H9 (cell line): ENCODE results near the gene SLC6A3. TPM values are rescaled to one million over a fixed set of nuclear protein-coding genes. Genes with fewer than 3 reads are reported as not detected.

ENCODE experiments used
- DNase-seq: peaks from one replicate; pipeline ENCODE4 v3.0.0-alpha.2; 2017
- H2AFZ ChIP-seq: one replicate; pipeline ENCODE4 v1.6.1; 2013; ENCODE audit warnings: mild to moderate bottlenecking, low read length, control low read depth, moderate library complexity
- H2AK5ac ChIP-seq: 2 replicates; pipeline ENCODE4 v1.6.1; 2013; ENCODE audit warnings: low read length, control low read depth, mixed read lengths; ENCODE audit not compliant: insufficient read length
- H2BK120ac ChIP-seq: one replicate; pipeline ENCODE4 v1.6.1; 2013; ENCODE audit warnings: low read depth, mild to moderate bottlenecking, low read length, control low read depth, inconsistent platforms; ENCODE audit not compliant: poor library complexity, severe bottlenecking
- H2BK12ac ChIP-seq: 2 replicates; pipeline ENCODE4 v1.6.1; 2013; ENCODE audit warnings: low read length, control low read depth, mixed read lengths, low read depth; ENCODE audit not compliant: insufficient read length
- H2BK15ac ChIP-seq: 2 replicates; pipeline ENCODE4 v1.6.1; 2013; ENCODE audit warnings: low read depth, low read length, control low read depth
- H2BK20ac ChIP-seq: one replicate; pipeline ENCODE4 v1.6.1; 2013; ENCODE audit warnings: low read depth, mild to moderate bottlenecking, low read length, control low read depth, inconsistent platforms; ENCODE audit not compliant: poor library complexity, severe bottlenecking
- H2BK5ac ChIP-seq: 2 replicates; pipeline ENCODE4 v1.6.1; 2013; ENCODE audit warnings: low read length, control low read depth, mixed read lengths; ENCODE audit not compliant: insufficient read length
- H3K14ac ChIP-seq: 2 replicates; pipeline ENCODE4 v1.6.1; 2013; ENCODE audit warnings: low read length, control low read depth; ENCODE audit not compliant: insufficient read depth
- H3K18ac ChIP-seq: 2 replicates; pipeline ENCODE4 v1.6.1; 2013; ENCODE audit warnings: low read depth, mild to moderate bottlenecking, mixed read lengths, low read length, control low read depth; ENCODE audit not compliant: insufficient read length
- H3K23ac ChIP-seq: 2 replicates; pipeline ENCODE4 v1.6.1; 2013; ENCODE audit warnings: low read length, control low read depth, mixed read lengths, low read depth; ENCODE audit not compliant: insufficient read length
- H3K23me2 ChIP-seq: 2 replicates; pipeline ENCODE4 v1.6.1; 2013; ENCODE audit warnings: low read depth, mild to moderate bottlenecking, mixed read lengths, low read length, control low read depth; ENCODE audit not compliant: insufficient read length, poor library complexity, severe bottlenecking
- H3K27ac ChIP-seq: 2 replicates; pipeline ENCODE4 v1.5.1; 2013; ENCODE audit warnings: low read length, control low read depth, mixed read lengths, low read depth; ENCODE audit not compliant: insufficient read length
- H3K27me3 ChIP-seq: 2 replicates; pipeline ENCODE4 v1.6.1; 2013; ENCODE audit warnings: low read length, control low read depth, inconsistent platforms; ENCODE audit not compliant: insufficient read depth
- H3K4ac ChIP-seq: 2 replicates; pipeline ENCODE4 v1.6.1; 2013; ENCODE audit warnings: low read depth, mild to moderate bottlenecking, control low read depth, inconsistent platforms, low read length, moderate library complexity
- H3K4me1 ChIP-seq: 2 replicates; pipeline ENCODE4 v1.6.1; 2013; ENCODE audit warnings: low read length, control low read depth, inconsistent platforms; ENCODE audit not compliant: insufficient read depth
- H3K4me2 ChIP-seq: 2 replicates; pipeline ENCODE4 v1.6.1; 2013; ENCODE audit warnings: low read length, control low read depth, mixed read lengths; ENCODE audit not compliant: insufficient read length, insufficient read depth
- H3K56ac ChIP-seq: 2 replicates; pipeline ENCODE4 v1.6.1; 2013; ENCODE audit warnings: low read depth, mild to moderate bottlenecking, mixed read lengths, low read length, control low read depth; ENCODE audit not compliant: insufficient read length
- H3K79me1 ChIP-seq: 2 replicates; pipeline ENCODE4 v1.6.1; 2013; ENCODE audit warnings: low read depth, mild to moderate bottlenecking, moderate library complexity, low read length, control low read depth, inconsistent platforms; ENCODE audit not compliant: insufficient read depth, poor library complexity, severe bottlenecking
- H3K79me2 ChIP-seq: 2 replicates; pipeline ENCODE4 v1.6.1; 2013; ENCODE audit warnings: low read length, control low read depth, inconsistent platforms; ENCODE audit not compliant: insufficient read depth
- H3K9ac ChIP-seq: 2 replicates; pipeline ENCODE4 v1.6.1; 2013; ENCODE audit warnings: low read length, control low read depth, mixed read lengths; ENCODE audit not compliant: insufficient read length; ENCODE audit errors: extremely low read depth
- H3K9me3 ChIP-seq: one replicate; pipeline ENCODE4 v1.6.1; 2013; ENCODE audit warnings: low read depth, low read length, inconsistent platforms; ENCODE audit not compliant: control insufficient read depth
- H3T11ph ChIP-seq: one replicate; pipeline ENCODE4 v1.6.1; 2013; ENCODE audit warnings: mild to moderate bottlenecking, low read length, control low read depth, inconsistent platforms
- H4K20me1 ChIP-seq: one replicate; pipeline ENCODE4 v1.6.1; 2013; ENCODE audit not compliant: control insufficient read depth, insufficient read length, insufficient read depth
- H4K5ac ChIP-seq: 2 replicates; pipeline ENCODE4 v1.6.1; 2013; ENCODE audit warnings: low read depth, mild to moderate bottlenecking, mixed read lengths, low read length, control low read depth; ENCODE audit not compliant: insufficient read length
- H4K8ac ChIP-seq: replicated peaks from 2 replicates; pipeline ENCODE4 v1.6.1; 2013; ENCODE audit warnings: low read length, control low read depth, mixed read lengths, low read depth; ENCODE audit not compliant: insufficient read length
- H4K91ac ChIP-seq: 2 replicates; pipeline ENCODE4 v1.6.1; 2013; ENCODE audit warnings: low read depth, mild to moderate bottlenecking, moderate library complexity, mixed read lengths, low read length, control low read depth; ENCODE audit not compliant: insufficient read length
- H3K27ac Mint-ChIP-seq, 3 experiments: 2 replicates in 2 of 3; 3 replicates in 1 of 3; pipeline ENCODE4 v1.8.0; 2020 to 2021; ENCODE audit warnings: mixed read lengths in 3 of 3, mild to moderate bottlenecking in 1 of 3, moderate library complexity in 1 of 3
- H3K27me3 Mint-ChIP-seq: 2 replicates; pipeline ENCODE4 v1.8.0; 2021; ENCODE audit warnings: low read depth, mild to moderate bottlenecking, moderate library complexity, mixed read lengths
- H3K36me3 Mint-ChIP-seq, 3 experiments: 2 replicates in 2 of 3; 3 replicates in 1 of 3; pipeline ENCODE4 v1.8.0; 2020 to 2021; ENCODE audit warnings: low read depth in 3 of 3, mixed read lengths in 3 of 3; ENCODE audit not compliant: insufficient read depth in 1 of 3
- H3K4me1 Mint-ChIP-seq, 2 experiments: 2 replicates each; pipeline ENCODE4 v1.8.0; 2020; ENCODE audit warnings: mixed read lengths in 2 of 2
- H3K4me3 Mint-ChIP-seq, 2 experiments: 2 replicates in 1 of 2; 3 replicates in 1 of 2; pipeline ENCODE4 v1.8.0; 2020 to 2021; ENCODE audit warnings: mild to moderate bottlenecking in 2 of 2, mixed read lengths in 2 of 2, moderate library complexity in 1 of 2
- H3K9me3 Mint-ChIP-seq, 2 experiments: 2 replicates in 1 of 2; 3 replicates in 1 of 2; pipeline ENCODE4 v1.8.0; 2020; ENCODE audit warnings: mild to moderate bottlenecking in 2 of 2, mixed read lengths in 2 of 2, moderate library complexity in 1 of 2
- CTCF ChIP-seq: fragments of 200-600 bp; sonication (generic); conservative IDR thresholded peaks from 3 replicates; pipeline ENCODE4 v1.8.0; 2021; ENCODE audit warnings: antibody characterized with exemption, mild to moderate bottlenecking
- whole genome bisulfite sequencing: extraction: QIAGEN DNeasy Blood & Tissue Kit; methylation state at CpG from one replicate; pipeline ENCODE4 v1.1.7; 2013; ENCODE audit warnings: missing lambda C conversion rate, low lambda C conversion rate, mixed read lengths; ENCODE audit not compliant: insufficient read length; ENCODE audit errors: extremely low coverage; 5-methylcytosine and 5-hydroxymethylcytosine counted together
- total RNA-seq: library from RNA; stranded (reverse); gene quantifications from 2 replicates; pipeline ENCODE4 v1.2.1, GENCODE V29; 2021

SLC6A3 gene
- total RNA-seq, 1 experiment from 2014 or later: 0.61 TPM

GRCh38 chr5:1447671-1448361 lies 2.6 kb upstream of the SLC6A3 start:
- no CpG with 5 or more reads among the region's 16 CpGs for WGBS
- H3K9ac ChIP-seq: no peak overlapping the region
- Mint-ChIP-seq H3K9me3 (peaks cover 11 to 13% of the 10 kb centered on the region in 2 experiments; a peak in 4 of 5 replicates), H3K27me3 (peaks cover 92% of the 10 kb centered on the region), H3K27ac (no peak overlapping the region), H3K36me3 (no peaks in the 10 kb centered on the region; a peak in 2 of 7 replicates), H3K4me3 (no peak overlapping the region), H3K4me1 (peaks cover 2 to 6% of the 10 kb centered on the region in 2 experiments; a peak in 2 of 4 replicates)
- no peak overlapping the region for H2BK120ac ChIP-seq
- no peak overlapping the region for H3K23ac ChIP-seq
- H2BK15ac ChIP-seq: no peak overlapping the region
- no peak overlapping the region for H3K14ac ChIP-seq
- no peaks in the 10 kb centered on the region for H3K79me2 ChIP-seq
- H4K20me1 ChIP-seq: no peaks in the 10 kb centered on the region
- H4K5ac ChIP-seq: no peak overlapping the region
- peaks cover 12% of the 10 kb centered on the region for H3K23me2 ChIP-seq
- H2AK5ac ChIP-seq: no peak overlapping the region
- H2BK5ac ChIP-seq: no peak overlapping the region
- no peak overlapping the region for H2AFZ ChIP-seq
- no peak overlapping the region for H3K4me2 ChIP-seq
- no peak overlapping the region for H4K8ac ChIP-seq
- H3K79me1 ChIP-seq: no peaks in the 10 kb centered on the region
- H3K27ac ChIP-seq: no peak overlapping the region
- H3K4ac ChIP-seq: no peak overlapping the region
- peaks cover 37% of the 10 kb centered on the region for H3K27me3 ChIP-seq
- no peaks in the 10 kb centered on the region for H3K9me3 ChIP-seq
- no peak overlapping the region for H2BK20ac ChIP-seq
- no peaks in the 10 kb centered on the region for H3K4me1 ChIP-seq
- no peak overlapping the region for H3T11ph ChIP-seq
- no peak overlapping the region for H4K91ac ChIP-seq
- H3K56ac ChIP-seq: no peak overlapping the region
- no peak overlapping the region for H3K18ac ChIP-seq
- DNase-seq: no peak
- TF ChIP-seq CTCF: no peak
- no peak overlapping the region for H2BK12ac ChIP-seq
